ENCODE data around the gene TBC1D9.

Gene TBC1D9

GRCh38 chr4:140609548-140610425, 146.4 kb downstream of the TBC1D9 start:
- no peak for DNase-seq

- no peak for DNase-seq
Measured at GRCh38 chr4:140607852-140608251, 148.3 kb downstream of the TBC1D9 start.

GRCh38 chr4:140604544-140604943, 151.6 kb downstream of the TBC1D9 start:
- DNase-seq = no peak

- no peak for DNase-seq
Measured at GRCh38 chr4:140603286-140603685, 152.9 kb downstream of the TBC1D9 start.

GRCh38 chr4:140602714-140603113, 153.5 kb downstream of the TBC1D9 start:
- DNase-seq = no peak

GRCh38 chr4:140600408-140600807, 155.8 kb downstream of the TBC1D9 start:
- no peak for DNase-seq

- no peak for DNase-seq
Measured at GRCh38 chr4:140595065-140595464, 161.1 kb downstream of the TBC1D9 start.

- no peak for DNase-seq
Measured at GRCh38 chr4:140584439-140584838, 171.7 kb downstream of the TBC1D9 start.

- DNase-seq = no peak
Measured at GRCh38 chr4:140581078-140581477, 175.1 kb downstream of the TBC1D9 start.

- no peak for DNase-seq
Measured at GRCh38 chr4:140579278-140579677, 176.9 kb downstream of the TBC1D9 start.

GRCh38 chr4:140575489-140575888, 180.7 kb downstream of the TBC1D9 start:
- DNase-seq = no peak

- no peak for DNase-seq
Measured at GRCh38 chr4:140571620-140572019, 184.6 kb downstream of the TBC1D9 start.

All from cortex of kidney (tissue), 1 donor.